ENCODE measurements around the gene MALT1. TPM values are rescaled to one million over a fixed set of nuclear protein-coding genes. Genes with fewer than 3 reads are reported as not detected.

Gene MALT1
- total RNA-seq, 2 donors from 2014 or later, result 17.7 to 28.8 TPM

- H3K4me3 ChIP-seq, result no peak overlapping the region
- TF ChIP-seq CTCF (IDR thresholded peaks at IDR 0.05), result no peak
- no peak for DNase-seq (ENCODE audit: low spot score)
Measured at GRCh38 chr18:58758046-58758445, 86.8 kb downstream of the MALT1 start.

GRCh38 chr18:58758606-58759005 lies 87.3 kb downstream of the MALT1 start:
- ATAC-seq (ENCODE audit: insufficient number of reproducible peaks, low FRiP score, low read depth), result no peak
- no peak for DNase-seq (ENCODE audit: low spot score)
- no peaks in the 10 kb centered on the region for H3K9me3 ChIP-seq
- no peaks in the 10 kb centered on the region for H3K36me3 ChIP-seq
- no peaks in the 10 kb centered on the region for H3K4me1 ChIP-seq (ENCODE audit: control insufficient read depth in 1 of 2, low read depth in 2 of 2)
- no peak overlapping the region for H3K27ac ChIP-seq
- no peaks in the 10 kb centered on the region for H3K27me3 ChIP-seq (replicated peaks; ENCODE audit: insufficient read depth)
- TF ChIP-seq CTCF (IDR thresholded peaks at IDR 0.05), result no peak
- H3K4me3 ChIP-seq, result no peak overlapping the region

More at GRCh38 chr18:58758046-58758445, 86.8 kb downstream of the MALT1 start:
- Histone ChIP-seq H3K36me3 (no peaks in the 10 kb centered on the region), H3K4me1 (ENCODE audit: control insufficient read depth in 1 of 2, low read depth in 2 of 2) (no peaks in the 10 kb centered on the region), H3K27ac (no peak overlapping the region), H3K27me3 (replicated peaks; ENCODE audit: insufficient read depth) (no peaks in the 10 kb centered on the region), H3K9me3 (no peaks in the 10 kb centered on the region)
- ATAC-seq (ENCODE audit: insufficient number of reproducible peaks, low FRiP score, low read depth), result no peak

- no peak overlapping the region for H3K4me3 ChIP-seq
- DNase-seq (ENCODE audit: low spot score) (no peak), ATAC-seq (ENCODE audit: insufficient number of reproducible peaks, low FRiP score, low read depth) (no peak)
- H3K27ac ChIP-seq, result no peak overlapping the region
- no peaks in the 10 kb centered on the region for H3K4me1 ChIP-seq (ENCODE audit: control insufficient read depth in 1 of 2, low read depth in 2 of 2)
- TF ChIP-seq CTCF (IDR thresholded peaks at IDR 0.05), result no peak
- H3K36me3 ChIP-seq, result no peaks in the 10 kb centered on the region
- H3K9me3 ChIP-seq, result no peaks in the 10 kb centered on the region
- no peaks in the 10 kb centered on the region for H3K27me3 ChIP-seq (replicated peaks; ENCODE audit: insufficient read depth)
Measured at GRCh38 chr18:58761241-58761969, 90.1 kb downstream of the MALT1 start.

- DNase-seq (ENCODE audit: low spot score) (no peak), ATAC-seq (ENCODE audit: insufficient number of reproducible peaks, low FRiP score, low read depth) (no peak)
- H3K9me3 ChIP-seq, result no peaks in the 10 kb centered on the region
- no peaks in the 10 kb centered on the region for H3K4me1 ChIP-seq (ENCODE audit: control insufficient read depth in 1 of 2, low read depth in 2 of 2)
- H3K4me3 ChIP-seq, result no peak overlapping the region
- H3K36me3 ChIP-seq, result no peaks in the 10 kb centered on the region
- H3K27me3 ChIP-seq (replicated peaks; ENCODE audit: insufficient read depth), result no peaks in the 10 kb centered on the region
- no peak overlapping the region for H3K27ac ChIP-seq
- no peak for TF ChIP-seq CTCF (IDR thresholded peaks at IDR 0.05)
Measured at GRCh38 chr18:58761970-58762780, 90.9 kb downstream of the MALT1 start.

- Histone ChIP-seq H3K27me3 (replicated peaks; ENCODE audit: insufficient read depth) (no peaks in the 10 kb centered on the region), H3K36me3 (no peaks in the 10 kb centered on the region), H3K4me1 (ENCODE audit: control insufficient read depth in 1 of 2, low read depth in 2 of 2) (peaks cover 0 to under 1% of the 10 kb centered on the region in 2 donors), H3K4me3 (no peak overlapping the region), H3K27ac (no peak overlapping the region), H3K9me3 (no peaks in the 10 kb centered on the region)
- ATAC-seq (ENCODE audit: insufficient number of reproducible peaks, low FRiP score, low read depth) (no peak), DNase-seq (ENCODE audit: low spot score) (no peak)
- no peak for TF ChIP-seq CTCF (IDR thresholded peaks at IDR 0.05)
Measured at GRCh38 chr18:58762781-58763171, 91.5 kb downstream of the MALT1 start.

All from thoracic aorta (tissue), 2 donors.